CD4-positive, alpha-beta T cell treated with Interleukin-17A for 4 hours (primary cell): Measurements from ENCODE around the gene ZBTB47.

ENCODE experiments used
- DNase-seq: peaks from one replicate; pipeline ENCODE4 v3.0.0-alpha.2; 2020; ENCODE audit warnings: mixed read lengths

ZBTB47 gene

GRCh38 chr3:42653560-42654330 lies at the start of gene ZBTB47:
Gene ZBTB47, plus strand, starts transcription at chr3:42653697. Its CDS starts 4,659 bp downstream, at chr3:42658356.
- peak; percentile 41 for DNase-seq

DNA sequence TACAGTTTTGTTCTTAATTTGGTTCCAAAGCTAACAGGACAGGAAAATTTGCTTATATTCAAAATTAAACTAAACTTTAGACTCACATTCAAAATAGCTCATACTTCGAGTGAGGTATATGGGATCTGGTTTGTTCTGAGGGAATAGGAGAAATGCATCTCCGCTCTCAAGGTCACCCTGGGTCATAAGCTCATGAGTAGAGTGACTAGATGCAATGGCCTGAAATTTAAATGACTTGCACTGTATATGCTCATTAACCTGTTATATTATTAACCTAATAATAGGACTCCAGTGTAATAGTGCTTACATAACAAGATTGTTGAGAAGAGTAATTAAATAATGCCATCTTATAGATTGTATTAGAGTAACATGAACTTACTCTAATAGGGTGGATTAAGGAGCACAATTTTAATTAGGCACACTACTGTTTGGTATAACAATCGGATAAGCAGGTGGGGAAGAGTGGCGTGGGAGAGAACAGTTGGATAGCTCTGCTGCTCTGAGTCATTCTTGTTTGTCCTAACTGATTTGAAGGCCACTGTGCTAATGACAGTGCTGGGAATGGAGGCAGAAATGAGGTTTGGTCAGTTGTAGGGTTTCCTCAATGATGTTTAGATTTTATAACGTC lies 47.8 kb upstream of the ZBTB47 start:
- DNase-seq, result no peak

GRCh38 chr3:42608581-42608980 lies 44.9 kb upstream of the ZBTB47 start:
- no peak for DNase-seq

- DNase-seq, result no peak
These were observed 42.5 kb upstream of the ZBTB47 start for GRCh38 chr3:42610976-42611375.

GRCh38 chr3:42612217-42612616 lies 41.3 kb upstream of the ZBTB47 start:
- DNase-seq, result no peak

DNA sequence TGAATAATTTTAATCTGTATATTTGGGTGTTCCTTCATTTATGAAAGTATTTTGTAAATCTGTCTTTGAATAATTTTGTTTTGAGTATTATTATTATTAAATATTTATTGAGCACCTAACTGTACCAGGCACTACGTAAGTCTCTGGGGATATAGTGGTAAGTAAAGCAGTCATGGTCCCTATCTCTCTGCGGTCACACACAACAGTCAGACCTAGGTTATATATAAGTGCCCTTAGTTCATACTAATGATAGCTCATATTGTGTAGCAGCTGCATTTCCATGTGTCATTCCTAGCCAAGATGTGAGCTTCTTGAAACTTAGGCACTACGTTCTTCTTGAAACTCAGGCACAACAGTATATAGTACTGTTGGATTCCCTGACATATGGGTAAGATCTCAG lies 40.6 kb upstream of the ZBTB47 start:
- DNase-seq, result no peak

DNA sequence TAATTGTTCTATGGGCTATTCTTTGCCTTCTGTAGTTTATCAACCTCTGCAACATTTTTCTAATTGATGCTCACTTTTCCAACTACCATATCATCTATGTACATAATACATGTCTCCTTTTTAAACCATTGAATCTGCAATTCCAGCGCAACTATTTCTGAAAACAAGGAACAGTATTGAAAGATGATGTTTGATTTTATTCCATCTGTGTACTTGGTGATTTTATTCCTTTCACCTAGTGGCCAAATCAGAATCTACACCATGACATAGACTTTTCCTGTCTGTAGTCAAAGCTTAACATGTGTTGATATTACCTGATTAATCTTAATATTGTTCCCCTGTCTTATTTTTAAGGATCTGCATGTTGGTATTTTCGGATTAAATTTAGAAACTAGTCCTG lies 40.0 kb upstream of the ZBTB47 start:
- DNase-seq, result no peak

- DNase-seq, result no peak
These were observed 21.9 kb upstream of the ZBTB47 start for GRCh38 chr3:42631620-42632019.

DNA sequence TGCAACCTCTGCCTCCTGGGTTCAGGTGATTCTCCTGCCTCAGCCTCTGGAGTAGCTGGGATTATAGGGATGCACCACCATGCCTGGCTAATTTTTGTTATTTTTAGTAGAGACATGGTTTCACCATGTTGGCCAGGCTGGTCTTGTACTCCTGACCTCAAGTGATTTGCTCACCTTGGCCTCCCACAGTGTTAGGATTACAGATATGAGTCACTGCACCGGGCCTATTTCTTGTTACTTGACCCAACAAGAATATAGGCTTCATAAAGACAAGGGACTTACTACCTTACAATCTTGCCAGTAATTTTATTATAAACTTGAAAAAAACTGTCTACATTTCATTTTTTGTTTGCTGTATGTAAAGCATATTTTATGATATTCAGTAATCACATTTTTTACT lies 21.4 kb upstream of the ZBTB47 start:
- DNase-seq, result no peak

DNA sequence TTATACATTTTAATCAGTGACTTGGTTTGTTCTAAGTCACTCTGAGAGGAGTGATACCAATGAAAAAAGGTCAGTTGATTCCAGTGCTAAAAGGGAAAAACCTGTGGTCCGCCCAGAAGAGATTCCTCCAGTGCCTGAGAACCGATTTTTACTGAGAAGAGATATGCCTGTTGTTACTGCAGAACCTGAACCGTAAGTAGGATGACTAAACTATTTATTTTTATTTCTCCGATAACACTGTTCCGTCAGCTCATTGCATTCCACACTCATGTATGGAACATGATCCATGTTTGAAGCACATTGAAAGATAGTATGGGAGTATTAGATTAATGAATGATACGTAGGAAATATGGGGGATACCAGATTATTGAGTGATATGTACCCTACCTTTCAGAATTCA lies 20.0 kb upstream of the ZBTB47 start:
- DNase-seq, result no peak

- no peak for DNase-seq
These were observed 18.4 kb upstream of the ZBTB47 start for GRCh38 chr3:42635111-42635510.

GRCh38 chr3:42637001-42637400 lies 16.5 kb upstream of the ZBTB47 start:
- DNase-seq, result no peak

DNA sequence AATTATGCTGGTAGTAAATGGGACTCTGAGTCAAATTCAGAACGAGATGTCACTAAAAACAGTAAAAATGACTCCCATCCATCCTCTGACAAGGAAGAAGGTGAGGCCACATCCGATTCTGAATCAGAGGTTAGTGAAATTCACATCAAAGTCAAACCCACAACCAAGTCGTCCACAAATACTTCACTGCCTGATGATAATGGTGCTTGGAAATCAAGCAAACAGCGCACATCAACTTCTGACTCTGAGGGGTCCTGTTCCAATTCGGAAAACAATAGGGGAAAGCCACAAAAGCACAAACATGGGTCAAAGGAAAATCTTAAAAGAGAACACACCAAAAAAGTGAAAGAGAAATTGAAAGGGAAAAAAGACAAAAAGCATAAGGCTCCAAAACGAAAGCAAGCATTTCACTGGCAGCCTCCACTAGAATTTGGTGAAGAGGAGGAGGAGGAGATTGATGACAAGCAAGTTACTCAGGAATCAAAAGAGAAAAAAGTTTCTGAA lies 15.1 kb upstream of the ZBTB47 start:
- peak; percentile 42 for DNase-seq

DNA sequence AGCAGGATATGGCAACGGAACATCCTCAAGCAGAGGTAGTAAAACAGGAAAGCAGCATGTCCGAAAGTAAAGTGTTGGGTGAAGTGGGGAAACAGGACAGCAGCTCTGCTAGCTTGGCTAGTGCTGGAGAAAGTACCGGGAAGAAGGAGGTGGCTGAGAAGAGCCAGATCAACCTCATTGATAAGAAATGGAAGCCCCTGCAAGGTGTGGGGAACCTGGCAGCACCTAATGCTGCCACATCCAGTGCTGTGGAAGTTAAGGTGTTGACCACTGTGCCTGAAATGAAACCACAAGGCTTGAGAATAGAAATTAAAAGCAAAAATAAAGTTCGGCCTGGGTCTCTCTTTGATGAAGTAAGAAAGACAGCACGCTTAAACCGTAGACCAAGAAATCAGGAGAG lies 14.3 kb upstream of the ZBTB47 start:
- DNase-seq, result no peak

- no peak for DNase-seq
These were observed 13.4 kb upstream of the ZBTB47 start for GRCh38 chr3:42640129-42640528.

DNA sequence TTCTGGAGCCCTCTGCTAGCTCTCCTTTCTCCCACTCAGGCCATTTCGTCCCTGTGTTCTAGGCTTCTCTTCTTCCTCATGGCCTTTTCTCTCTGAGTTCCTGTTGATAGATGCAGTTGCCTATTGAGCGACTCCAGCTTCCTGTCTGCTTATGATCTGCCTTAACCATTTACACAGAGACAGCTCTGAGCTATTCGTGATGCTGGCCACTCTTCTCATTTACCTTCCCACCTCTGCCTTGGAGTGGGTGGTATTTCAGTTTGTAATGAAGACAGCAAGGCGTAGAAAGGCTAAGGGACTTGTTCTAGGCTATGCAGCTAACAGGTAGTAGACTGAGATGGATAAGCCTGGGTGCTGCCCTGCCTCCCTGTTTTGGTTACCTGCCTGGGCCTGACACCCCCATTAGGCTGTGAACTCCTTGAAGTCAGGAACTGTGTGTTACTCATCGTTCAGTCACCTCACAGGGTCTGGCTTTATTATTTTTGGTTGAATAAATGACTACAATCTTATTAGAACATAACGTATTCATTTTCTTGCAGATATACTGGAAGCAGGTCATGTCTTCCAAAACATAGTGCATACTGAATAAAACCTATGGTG lies 12.6 kb upstream of the ZBTB47 start:
- DNase-seq, result no peak

GRCh38 chr3:42647821-42648459 lies 5.6 kb upstream of the ZBTB47 start:
- DNase-seq, result no peak

GRCh38 chr3:42649006-42649405 lies 4.5 kb upstream of the ZBTB47 start:
- DNase-seq, result no peak

DNA sequence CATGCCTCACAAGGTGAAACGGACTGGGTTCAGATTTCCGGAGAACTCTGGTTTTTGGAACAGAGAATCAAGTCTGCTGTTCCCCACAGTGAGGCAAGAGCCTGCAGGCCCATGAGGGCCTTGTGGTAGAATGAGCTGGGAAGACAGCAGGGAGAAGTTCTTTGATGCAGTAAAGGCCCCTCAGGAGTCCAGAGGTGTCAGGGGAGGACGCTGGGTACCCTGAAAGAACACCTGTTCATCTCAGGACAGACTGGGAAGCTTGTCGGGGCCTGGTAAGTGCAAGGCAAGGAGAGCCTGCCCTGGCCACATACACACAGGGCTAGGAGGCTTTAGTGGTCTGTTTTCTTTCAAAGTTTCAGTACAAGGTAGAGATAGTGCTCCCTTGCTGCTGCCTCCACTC lies 3.7 kb upstream of the ZBTB47 start:
- DNase-seq, result no peak

DNA sequence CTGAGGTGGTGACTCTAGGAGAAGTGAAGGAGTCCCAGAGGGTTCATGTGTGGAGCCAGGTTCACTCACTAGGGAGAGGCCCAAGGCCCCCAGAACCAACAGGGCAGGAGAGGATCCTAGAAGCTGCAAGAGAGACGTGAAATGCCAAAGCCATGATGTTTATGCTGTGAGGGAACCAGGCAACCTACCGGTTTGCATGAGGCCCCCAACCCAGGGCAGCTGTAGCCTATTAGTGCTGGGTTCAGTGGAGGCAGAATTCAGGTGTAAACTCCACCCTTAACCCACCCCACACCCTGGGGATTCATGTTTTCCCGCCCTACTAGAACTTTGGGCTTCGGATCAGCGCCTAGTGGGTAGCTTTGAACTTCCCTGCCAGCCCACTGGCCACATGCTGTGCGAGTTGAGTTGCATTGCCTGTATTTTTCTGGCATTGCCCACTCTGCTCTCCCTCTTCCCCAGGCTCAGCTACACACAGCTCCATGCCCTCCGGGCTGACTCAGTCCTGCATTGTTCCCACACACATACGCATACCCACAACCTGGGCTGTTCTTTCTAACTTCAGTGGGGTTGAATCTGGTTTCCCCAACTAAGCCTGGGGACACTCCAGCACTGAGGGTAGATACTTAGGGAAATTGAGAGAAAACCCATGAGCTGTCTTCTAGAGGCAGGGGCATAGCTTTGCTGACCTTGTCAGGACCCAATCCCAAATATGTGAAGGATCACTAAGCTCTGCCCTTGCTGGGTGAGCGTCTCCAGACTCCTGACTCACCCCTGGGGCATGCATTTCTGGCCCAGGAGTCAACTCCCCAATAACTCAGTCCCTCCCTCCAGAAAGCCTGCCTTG lies 2.0 kb upstream of the ZBTB47 start:
- DNase-seq, result no peak

GRCh38 chr3:42652251-42652610 lies 1.3 kb upstream of the ZBTB47 start:
- no peak for DNase-seq

DNA sequence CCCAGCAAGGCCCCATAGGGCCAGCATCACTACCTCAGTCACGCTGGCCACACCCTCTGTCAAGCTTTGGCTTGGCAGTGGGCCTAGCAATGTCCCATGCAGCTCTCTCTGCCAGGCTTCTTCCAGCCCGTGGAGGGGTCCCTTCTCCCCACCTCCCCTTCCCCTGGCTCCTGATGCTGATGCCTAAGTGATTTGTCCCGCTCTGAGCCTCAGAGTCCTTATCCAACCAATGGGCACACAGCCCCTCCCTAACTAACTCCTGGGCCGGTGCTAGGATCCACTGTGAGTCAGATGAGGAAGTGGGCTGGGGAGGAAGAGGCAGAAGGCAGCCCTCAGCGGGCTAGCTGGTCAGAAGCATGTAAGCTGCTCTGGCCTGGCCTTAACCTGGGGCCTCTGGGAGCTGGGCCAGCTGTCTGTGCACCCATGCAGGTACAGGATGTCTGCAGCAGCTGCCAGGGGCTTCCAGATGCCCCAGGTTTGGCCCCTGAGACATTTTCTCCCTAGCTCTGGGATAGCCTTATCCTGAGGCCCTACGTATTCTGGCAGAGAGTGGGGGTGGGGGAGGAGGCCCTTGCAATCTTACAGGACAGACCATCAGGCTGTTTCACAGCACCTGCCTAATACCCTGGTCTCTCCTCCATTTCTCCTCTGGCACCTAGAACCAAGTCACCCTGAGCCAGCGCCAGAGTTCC lies 740 bp upstream of the ZBTB47 start:
- DNase-seq, result no peak
